IMR-90 (cell line): ENCODE results near the gene LMTK2. TPM values are rescaled to one million over a fixed set of nuclear protein-coding genes. Genes with fewer than 3 reads are reported as not detected.

Source experiments
- ATAC-seq: fragments of 200-7000 bp; cut with Tn5 transposase; 2 replicates; pipeline ENCODE4 v1.9.1; 2020; ENCODE audit warnings: low read depth, mild to moderate bottlenecking, moderate library complexity
- BruUV-seq: library from RNA; stranded (reverse); fragments of 400-500 nt; replicated peaks from 2 replicates; lab custom pipeline; 2021; lab: Mats Ljungman, UMichigan
- CTCF ChIA-PET: fragments of 300-600 bp; formaldehyde crosslinking; extraction: SDS; loops from one replicate; lab custom pipeline; 2021; ENCODE audit warnings: antibody characterized with exemption; lab: Yijun Ruan, JAX
- POLR2A ChIA-PET: fragments of 300-600 bp; sonication (Branson Sonifier 250); formaldehyde crosslinking; loops from one replicate; lab custom pipeline; 2022; ENCODE audit warnings: antibody characterized with exemption; ENCODE audit not compliant: unreplicated experiment; lab: Charles Lee
- DNase-seq: peaks from one replicate; pipeline ENCODE4 v3.0.0; 2013
- H2AFZ ChIP-seq: replicated peaks from 2 replicates; pipeline ENCODE3; 2013; ENCODE audit warnings: low read length, mild to moderate bottlenecking; ENCODE audit not compliant: poor library complexity
- H2AK5ac ChIP-seq: 2 replicates; pipeline ENCODE4 v1.6.1; 2013; ENCODE audit warnings: low read depth, low read length, inconsistent platforms
- H2AK9ac ChIP-seq: replicated peaks from 2 replicates; pipeline ENCODE3; 2013; ENCODE audit warnings: mild to moderate bottlenecking, low read depth, low read length, moderate library complexity; ENCODE audit not compliant: poor library complexity
- H2BK120ac ChIP-seq: 2 replicates; pipeline ENCODE4 v1.6.1; 2013; ENCODE audit warnings: low read depth, low read length, inconsistent platforms
- H2BK15ac ChIP-seq: 3 replicates; pipeline ENCODE4 v1.6.1; 2013; ENCODE audit warnings: low read depth, low read length, inconsistent platforms
- H2BK20ac ChIP-seq: 2 replicates; pipeline ENCODE4 v1.6.1; 2013; ENCODE audit warnings: low read depth, mild to moderate bottlenecking, inconsistent platforms, low read length, moderate library complexity
- H2BK5ac ChIP-seq: 2 replicates; pipeline ENCODE4 v1.6.1; 2013; ENCODE audit warnings: mild to moderate bottlenecking, low read depth, low read length, inconsistent platforms; ENCODE audit not compliant: poor library complexity, severe bottlenecking
- H3K14ac ChIP-seq: replicated peaks from 2 replicates; pipeline ENCODE4 v1.6.1; 2013; ENCODE audit warnings: low read depth, low read length, inconsistent platforms
- H3K18ac ChIP-seq: 2 replicates; pipeline ENCODE4 v1.6.1; 2013; ENCODE audit warnings: low read depth, low read length, control low read depth
- H3K23ac ChIP-seq: 2 replicates; pipeline ENCODE4 v1.6.1; 2013; ENCODE audit warnings: low read depth, low read length, inconsistent platforms
- H3K27ac ChIP-seq: 2 replicates; pipeline ENCODE4 v1.5.1; 2013; ENCODE audit warnings: mild to moderate bottlenecking, control low read depth, low read length; ENCODE audit not compliant: insufficient read depth
- H3K27me3 ChIP-seq: 2 replicates; pipeline ENCODE4 v1.6.1; 2013; ENCODE audit warnings: low read length; ENCODE audit not compliant: control insufficient read depth, insufficient read depth
- H3K36me3 ChIP-seq: 2 replicates; pipeline ENCODE4 v1.6.1; 2013; ENCODE audit warnings: low read length, mixed read lengths; ENCODE audit not compliant: control insufficient read depth, insufficient read depth
- H3K4ac ChIP-seq: 2 replicates; pipeline ENCODE4 v1.6.1; 2013; ENCODE audit warnings: low read depth, low read length, inconsistent platforms
- H3K4me1 ChIP-seq: 2 replicates; pipeline ENCODE4 v1.6.1; 2013; ENCODE audit warnings: low read length, mixed read lengths; ENCODE audit not compliant: control insufficient read depth, insufficient read depth
- H3K4me2 ChIP-seq: 2 replicates; pipeline ENCODE4 v1.6.1; 2013; ENCODE audit warnings: low read depth, mild to moderate bottlenecking, control low read depth, low read length, moderate library complexity
- H3K4me3 ChIP-seq: 2 replicates; pipeline ENCODE4 v1.5.1; 2013; ENCODE audit warnings: low read depth, mild to moderate bottlenecking, control low read depth, low read length, moderate library complexity; ENCODE audit not compliant: insufficient read depth
- H3K56ac ChIP-seq: 2 replicates; pipeline ENCODE4 v1.6.1; 2013; ENCODE audit warnings: low read length, inconsistent platforms; ENCODE audit not compliant: insufficient read depth; ENCODE audit errors: extremely low read depth
- H3K79me1 ChIP-seq, 2 experiments: 2 replicates each; pipeline ENCODE4 v1.6.1; 2013; ENCODE audit warnings: low read length in 2 of 2, inconsistent platforms in 1 of 2, low read depth in 1 of 2
- H3K9ac ChIP-seq: 2 replicates; pipeline ENCODE4 v1.6.1; 2013; ENCODE audit warnings: low read depth, low read length, control low read depth
- H3K9me1 ChIP-seq: 2 replicates; pipeline ENCODE4 v1.6.1; 2013; ENCODE audit warnings: low read length, inconsistent platforms; ENCODE audit not compliant: insufficient read depth
- H3K9me3 ChIP-seq: 2 replicates; pipeline ENCODE4 v1.6.1; 2013; ENCODE audit warnings: low read length; ENCODE audit not compliant: control insufficient read depth, insufficient read depth
- H4K20me1 ChIP-seq: 2 replicates; pipeline ENCODE4 v1.6.1; 2013; ENCODE audit warnings: low read length, inconsistent platforms; ENCODE audit not compliant: insufficient read depth
- H4K5ac ChIP-seq: 2 replicates; pipeline ENCODE4 v1.6.1; 2013; ENCODE audit warnings: mild to moderate bottlenecking, low read depth, low read length, control low read depth
- H4K8ac ChIP-seq, 2 experiments: 2 replicates each; pipeline ENCODE4 v1.6.1; 2013; ENCODE audit warnings: low read depth in 2 of 2, low read length in 2 of 2, control low read depth in 1 of 2, inconsistent platforms in 1 of 2
- H4K91ac ChIP-seq: 2 replicates; pipeline ENCODE4 v1.6.1; 2013; ENCODE audit warnings: low read depth, low read length, inconsistent platforms; ENCODE audit not compliant: insufficient read depth
- BHLHE40 ChIP-seq: fragments of 150-350 bp; IDR thresholded peaks from 2 replicates; pipeline ENCODE4 v1.6.1; 2016; ENCODE audit warnings: mild to moderate bottlenecking, low read depth, low read length
- CEBPB ChIP-seq: IDR thresholded peaks from 2 replicates; pipeline ENCODE4 v1.6.1; 2012; ENCODE audit warnings: low read depth, low read length, improper control_type of control experiment
- CHD1 ChIP-seq: IDR thresholded peaks from 2 replicates; pipeline ENCODE4 v1.6.1; 2012; ENCODE audit warnings: low read depth, low read length, improper control_type of control experiment
- FOS ChIP-seq: fragments of 150-350 bp; IDR thresholded peaks from 2 replicates; pipeline ENCODE4 v1.6.1; 2016; ENCODE audit warnings: low read depth, low read length
- MAFK ChIP-seq: IDR thresholded peaks from 2 replicates; pipeline ENCODE4 v1.6.1; 2012; ENCODE audit warnings: low read depth, low read length, improper control_type of control experiment
- MAZ ChIP-seq: IDR thresholded peaks from 2 replicates; pipeline ENCODE4 v1.6.1; 2012; ENCODE audit warnings: low read depth, mild to moderate bottlenecking, low read length, improper control_type of control experiment, moderate library complexity, borderline replicate concordance
- MXI1 ChIP-seq: IDR thresholded peaks from 2 replicates; pipeline ENCODE4 v1.6.1; 2012; ENCODE audit warnings: low read depth, mild to moderate bottlenecking, low read length, moderate library complexity, borderline replicate concordance
- NFE2L2 ChIP-seq: fragments of 150-350 bp; IDR thresholded peaks from 2 replicates; pipeline ENCODE4 v1.6.1; 2016; ENCODE audit warnings: low read depth, mild to moderate bottlenecking, low read length
- POLR2A ChIP-seq: IDR thresholded peaks from 2 replicates; pipeline ENCODE4 v1.6.1; 2012; ENCODE audit warnings: mild to moderate bottlenecking, low read depth, low read length
- RAD21 ChIP-seq: IDR thresholded peaks from 2 replicates; pipeline ENCODE4 v1.6.1; 2012; ENCODE audit warnings: low read length, improper control_type of control experiment
- RCOR1 ChIP-seq: IDR thresholded peaks from 2 replicates; pipeline ENCODE4 v1.6.1; 2012; ENCODE audit warnings: mild to moderate bottlenecking, low read length, improper control_type of control experiment; ENCODE audit not compliant: insufficient replicate concordance
- RFX5 ChIP-seq: IDR thresholded peaks from 2 replicates; pipeline ENCODE4 v1.8.0; 2012; ENCODE audit warnings: low read depth, mild to moderate bottlenecking, low read length, moderate library complexity
- SMC3 ChIP-seq: fragments of 150-350 bp; IDR thresholded peaks from 2 replicates; pipeline ENCODE4 v1.6.1; 2016; ENCODE audit warnings: low read depth, mild to moderate bottlenecking, antibody characterized with exemption, low read length, moderate library complexity
- whole genome bisulfite sequencing, 2 experiments: methylation state at CpG; one replicate each; pipeline versions ENCODE4 v1.1.5 to v1.1.7; 2013; ENCODE audit warnings: missing lambda C conversion rate in 2 of 2; ENCODE audit not compliant: insufficient read length in 1 of 2; ENCODE audit errors: extremely low coverage in 2 of 2; 5-methylcytosine and 5-hydroxymethylcytosine counted together
- dilution Hi-C: fragments of 300-500 bp; cut with HindIII; formaldehyde crosslinking; loops from one replicate; pipeline ENCODE4 v1.14.3; 2018; ENCODE audit warnings: low sequenced_read_pairs; ENCODE audit not compliant: unreplicated experiment
- in situ Hi-C: fragments of 300-500 bp; cut with MboI; formaldehyde crosslinking; loops from 3 replicates; pipeline ENCODE4 v1.14.3; 2019; ENCODE audit warnings: low sequenced_read_pairs, inconsistent platforms, mixed read lengths
- intact Hi-C: fragments of 100-400 bp; cut with micrococcal nuclease; formaldehyde crosslinking; loops from 2 replicates; pipeline ENCODE4 v1.10.0; 2022
- polyA plus RNA-seq, 3 experiments: library from polyadenylated mRNA; depleted of rRNA; stranded (reverse); fragments of >200 nt; gene quantifications; 2 replicates each; pipeline ENCODE4 v1.2.3, GENCODE V29; 2012; ENCODE audit warnings: low replicate concordance in 1 of 3
- total RNA-seq: library from RNA; depleted of rRNA; stranded (reverse); fragments of >200 nt; gene quantifications from 2 replicates; pipeline ENCODE4 v1.2.3, GENCODE V29; 2012
- TF ChIP-seq, protein P1 (sequence below): fragments of 150-350 bp; IDR thresholded peaks from 2 replicates; pipeline ENCODE4 v1.6.1; 2017; ENCODE audit warnings: mild to moderate bottlenecking, antibody characterized with exemption, low read length, low read depth
- TF ChIP-seq, protein P2 (sequence below): conservative IDR thresholded peaks from 2 replicates; pipeline ENCODE4 v1.5.1; 2012; ENCODE audit warnings: mild to moderate bottlenecking, low read depth, low read length, improper control_type of control experiment
- TF ChIP-seq, protein P3 (sequence below): fragments of 150-350 bp; IDR thresholded peaks from 2 replicates; pipeline ENCODE4 v1.6.1; 2016; ENCODE audit warnings: low read depth, mild to moderate bottlenecking, low read length, moderate library complexity, borderline replicate concordance

Gene LMTK2
- total and polyA plus RNA-seq, 2 of the 4 experiments (the other 2 are of a cell fraction), result 4.4 to 5.0 TPM

DNA sequence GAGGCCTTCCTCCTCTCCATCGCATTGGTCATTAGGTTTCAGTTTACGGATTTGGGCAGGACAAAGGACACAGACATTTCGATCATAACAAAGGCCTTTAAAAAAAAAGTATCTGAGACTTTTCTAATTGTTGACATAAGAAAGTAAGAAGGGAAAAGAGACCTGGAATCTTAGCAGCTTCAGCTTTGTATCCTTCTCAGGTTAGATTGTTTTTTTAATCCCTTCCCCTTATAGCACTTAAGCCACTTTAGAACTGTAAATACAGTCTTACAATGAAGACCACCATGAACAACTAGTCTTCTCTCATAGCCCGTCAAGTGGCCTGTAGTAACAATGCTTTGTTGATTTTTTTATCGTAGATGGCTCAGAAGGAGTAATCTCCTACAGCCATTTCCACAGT lies 45.2 kb downstream of the LMTK2 start:
- intact Hi-C loops (no loop called here), in situ Hi-C loops (loop anchor here (25.0 kb wide), 1 partner anchor 290 kb away; the partner anchor contains the start of gene ASNS), dilution Hi-C loops (no loop called here)
- Histone ChIP-seq H4K91ac (no peak overlapping the region), H2BK120ac (no peak overlapping the region), H3K23ac (no peak overlapping the region), H2AK9ac (no peak overlapping the region), H3K9me1 (no peaks in the 10 kb centered on the region; the same call in 1 of the 2 replicates), H3K56ac (no peak overlapping the region), H3K27ac (no peak overlapping the region), H2AK5ac (no peak overlapping the region), H4K20me1 (no peaks in the 10 kb centered on the region), H4K5ac (no peak overlapping the region), H3K9ac (no peak overlapping the region), H3K27me3 (no peaks in the 10 kb centered on the region), H3K14ac (no peak overlapping the region), H2BK15ac (no peak overlapping the region), H2BK20ac (no peak overlapping the region), H2AFZ (no peak overlapping the region), H3K4me2 (no peak overlapping the region), H3K9me3 (no peaks in the 10 kb centered on the region), H4K8ac (no peak overlapping the region), H3K36me3 (peaks cover 9% of the 10 kb centered on the region; the same call in 1 of the 2 replicates), H3K79me1 (no peaks in the 10 kb centered on the region; a peak in 2 of 4 replicates), H3K4ac (no peak overlapping the region), H3K4me3 (no peak overlapping the region), H2BK5ac (no peak overlapping the region), H3K18ac (no peak overlapping the region), H3K4me1 (no peaks in the 10 kb centered on the region)
- TF ChIP-seq NFE2L2 (no peak), MAZ (no peak), POLR2A (no peak), MAFK (no peak), RAD21 (no peak), BHLHE40 (no peak), CHD1 (no peak), MXI1 (no peak), FOS (no peak), RFX5 (no peak), CEBPB (no peak), SMC3 (no peak), RCOR1 (no peak)
- TF ChIP-seq, protein P1, sequence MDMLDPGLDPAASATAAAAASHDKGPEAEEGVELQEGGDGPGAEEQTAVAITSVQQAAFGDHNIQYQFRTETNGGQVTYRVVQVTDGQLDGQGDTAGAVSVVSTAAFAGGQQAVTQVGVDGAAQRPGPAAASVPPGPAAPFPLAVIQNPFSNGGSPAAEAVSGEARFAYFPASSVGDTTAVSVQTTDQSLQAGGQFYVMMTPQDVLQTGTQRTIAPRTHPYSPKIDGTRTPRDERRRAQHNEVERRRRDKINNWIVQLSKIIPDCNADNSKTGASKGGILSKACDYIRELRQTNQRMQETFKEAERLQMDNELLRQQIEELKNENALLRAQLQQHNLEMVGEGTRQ, result no peak
- TF ChIP-seq, protein P2, sequence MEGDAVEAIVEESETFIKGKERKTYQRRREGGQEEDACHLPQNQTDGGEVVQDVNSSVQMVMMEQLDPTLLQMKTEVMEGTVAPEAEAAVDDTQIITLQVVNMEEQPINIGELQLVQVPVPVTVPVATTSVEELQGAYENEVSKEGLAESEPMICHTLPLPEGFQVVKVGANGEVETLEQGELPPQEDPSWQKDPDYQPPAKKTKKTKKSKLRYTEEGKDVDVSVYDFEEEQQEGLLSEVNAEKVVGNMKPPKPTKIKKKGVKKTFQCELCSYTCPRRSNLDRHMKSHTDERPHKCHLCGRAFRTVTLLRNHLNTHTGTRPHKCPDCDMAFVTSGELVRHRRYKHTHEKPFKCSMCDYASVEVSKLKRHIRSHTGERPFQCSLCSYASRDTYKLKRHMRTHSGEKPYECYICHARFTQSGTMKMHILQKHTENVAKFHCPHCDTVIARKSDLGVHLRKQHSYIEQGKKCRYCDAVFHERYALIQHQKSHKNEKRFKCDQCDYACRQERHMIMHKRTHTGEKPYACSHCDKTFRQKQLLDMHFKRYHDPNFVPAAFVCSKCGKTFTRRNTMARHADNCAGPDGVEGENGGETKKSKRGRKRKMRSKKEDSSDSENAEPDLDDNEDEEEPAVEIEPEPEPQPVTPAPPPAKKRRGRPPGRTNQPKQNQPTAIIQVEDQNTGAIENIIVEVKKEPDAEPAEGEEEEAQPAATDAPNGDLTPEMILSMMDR, result no peak
- TF ChIP-seq, protein P3, sequence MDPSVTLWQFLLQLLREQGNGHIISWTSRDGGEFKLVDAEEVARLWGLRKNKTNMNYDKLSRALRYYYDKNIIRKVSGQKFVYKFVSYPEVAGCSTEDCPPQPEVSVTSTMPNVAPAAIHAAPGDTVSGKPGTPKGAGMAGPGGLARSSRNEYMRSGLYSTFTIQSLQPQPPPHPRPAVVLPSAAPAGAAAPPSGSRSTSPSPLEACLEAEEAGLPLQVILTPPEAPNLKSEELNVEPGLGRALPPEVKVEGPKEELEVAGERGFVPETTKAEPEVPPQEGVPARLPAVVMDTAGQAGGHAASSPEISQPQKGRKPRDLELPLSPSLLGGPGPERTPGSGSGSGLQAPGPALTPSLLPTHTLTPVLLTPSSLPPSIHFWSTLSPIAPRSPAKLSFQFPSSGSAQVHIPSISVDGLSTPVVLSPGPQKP, result no peak
- POLR2A ChIA-PET, result no interaction called here
- DNase-seq, result no peak
- no peak for ATAC-seq
- WGBS, 2 experiments, result no CpG with 5 or more reads among the region's 5 CpGs
- BruUV-seq, result no TSS peak
- CTCF ChIA-PET, result no interaction called here
